Keratinocyte (primary cell): ENCODE measurements around the gene RUVBL2.

Source experiments
- CTCF ChIP-seq, 3 experiments: IDR thresholded peaks in 1 of 3; conservative IDR thresholded peaks in 1 of 3; optimal IDR thresholded peaks in 1 of 3; 2 replicates in 2 of 3; 3 replicates in 1 of 3; pipeline versions ENCODE3 to v1.5.1; 2011; ENCODE audit warnings: low read length in 3 of 3, mild to moderate bottlenecking in 3 of 3, moderate library complexity in 2 of 3, control low read depth in 1 of 3, inconsistent platforms in 1 of 3; ENCODE audit not compliant: insufficient read depth in 2 of 3; ENCODE audit errors: extremely low read depth in 1 of 3
- EZH2 ChIP-seq: IDR thresholded peaks from one replicate; pipeline ENCODE4 v1.6.1; 2012; ENCODE audit warnings: inconsistent platforms, mild to moderate bottlenecking, low read length, moderate library complexity

GRCh38 chr19:48968179-48968661 is 25.5 kb upstream of the RUVBL2 start:
- TF ChIP-seq CTCF (optimal IDR thresholded peaks at IDR 0.05 in 1 of 3, IDR thresholded peaks at IDR 0.05 in 1 of 3, conservative IDR thresholded peaks at IDR 0.05 in 1 of 3; ENCODE audit: extremely low read depth in 1 of 3, insufficient read depth in 2 of 3, low read length in 3 of 3) (no peak), EZH2 (no peak)
